GM19043 (cell line): ENCODE results near the gene GABBR1.

Source experiments
- ATAC-seq: cut with Tn5 transposase; IDR thresholded peaks from one replicate; pipeline ENCODE4 v1.9.1; 2021; ENCODE audit warnings: low read depth; ENCODE audit not compliant: unreplicated experiment

Gene GABBR1

GRCh38 chr6:29625337-29625930 lies 7.5 kb downstream of the GABBR1 start:
- no peak for ATAC-seq

GRCh38 chr6:29624520-29624961 lies 8.4 kb downstream of the GABBR1 start:
- ATAC-seq: no peak

DNA sequence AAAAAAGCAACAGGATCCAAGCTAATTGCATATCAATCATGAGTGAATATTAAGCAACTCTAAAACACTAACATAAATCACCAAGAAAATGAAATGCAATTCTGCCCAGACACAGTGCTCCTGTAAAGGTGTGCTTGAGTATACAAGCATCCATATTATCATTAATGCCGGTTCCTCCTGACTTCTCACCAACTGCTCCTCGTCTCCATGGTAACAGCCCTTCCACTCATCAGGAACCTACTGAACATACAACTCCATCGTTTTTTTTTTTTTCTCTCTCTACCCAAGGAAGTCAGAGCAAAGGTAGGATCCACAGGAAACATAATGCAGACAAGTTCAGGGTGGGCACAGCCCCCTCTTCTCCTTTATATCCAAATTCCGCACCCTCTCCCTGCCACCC lies 12.4 kb downstream of the GABBR1 start:
- no peak for ATAC-seq

DNA sequence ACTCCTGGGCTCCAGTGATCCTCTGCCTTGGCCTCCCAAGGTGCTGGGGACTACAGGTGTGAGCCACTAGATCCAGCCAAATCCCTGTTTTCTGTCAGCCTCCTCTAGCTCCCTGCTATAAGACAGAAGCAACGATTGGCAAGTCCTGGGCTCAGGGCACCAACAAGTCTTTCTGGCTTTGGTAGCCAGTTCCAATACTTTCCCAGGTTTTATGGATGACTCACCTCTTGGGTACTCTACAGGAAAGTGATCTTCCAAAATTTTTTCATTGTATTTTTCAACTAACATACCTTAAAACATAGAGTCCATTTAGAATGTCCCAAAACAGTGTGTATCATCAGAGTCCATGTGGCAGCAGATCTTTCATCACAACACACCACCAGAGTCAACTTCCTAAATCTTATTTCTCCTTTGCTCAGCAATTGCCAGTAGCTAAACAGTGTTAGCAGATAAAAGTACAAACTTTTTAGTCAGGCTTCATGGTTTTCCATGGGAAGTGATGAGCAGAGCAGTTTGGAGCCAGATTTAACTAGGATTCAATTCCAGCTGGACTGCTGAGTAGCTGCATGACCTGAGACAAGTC lies 13.3 kb downstream of the GABBR1 start:
- ATAC-seq: no peak

GRCh38 chr6:29617782-29618554 lies 15.0 kb downstream of the GABBR1 start:
- no peak for ATAC-seq

DNA sequence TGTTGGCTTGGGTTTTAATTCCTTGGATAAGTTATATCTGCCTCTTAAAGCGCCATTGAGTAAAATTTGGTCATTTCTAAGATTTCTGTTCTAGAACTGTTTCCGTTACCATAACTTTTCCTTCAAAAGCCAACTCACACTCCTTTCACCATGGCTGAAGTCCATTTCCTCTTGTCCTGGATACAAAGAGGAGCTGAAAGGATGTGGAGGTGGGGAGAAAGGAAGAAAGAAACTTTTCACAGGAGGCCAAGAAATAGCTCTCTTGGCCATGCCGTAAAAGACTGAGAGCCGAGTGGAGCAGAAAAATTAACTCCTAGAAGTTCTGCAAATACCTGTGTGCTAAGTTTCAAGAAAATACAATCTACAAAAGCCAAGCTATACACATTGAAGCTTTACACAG lies 21.6 kb downstream of the GABBR1 start:
- no peak for ATAC-seq

- no peak for ATAC-seq
These were observed 22.4 kb downstream of the GABBR1 start for GRCh38 chr6:29610540-29610939.

- no peak for ATAC-seq
These were observed 24.9 kb downstream of the GABBR1 start for GRCh38 chr6:29608131-29608530.

- ATAC-seq: no peak
These were observed 29.1 kb downstream of the GABBR1 start for GRCh38 chr6:29603930-29604329.

DNA sequence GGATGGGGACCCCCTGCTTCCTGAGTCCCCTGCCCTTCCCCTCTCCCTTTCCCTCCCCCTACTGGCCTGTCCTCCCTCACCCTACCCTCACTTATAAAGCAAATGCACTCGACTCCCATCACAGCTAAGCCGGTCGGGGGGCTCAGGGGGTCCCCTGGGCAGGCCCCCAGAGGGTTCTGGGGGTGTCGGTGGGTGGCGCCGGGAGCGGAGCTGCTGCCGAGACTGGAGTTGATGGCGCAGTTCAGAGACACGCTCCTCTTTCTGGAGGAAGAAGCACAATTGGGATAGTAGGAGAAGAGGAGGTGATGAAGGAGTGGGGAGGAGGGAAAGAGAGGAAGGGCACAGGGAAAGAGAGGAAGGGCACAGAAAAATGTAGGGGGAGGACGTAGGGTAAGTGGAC lies 29.5 kb downstream of the GABBR1 start:
- no peak for ATAC-seq

- ATAC-seq: no peak
These were observed 30.2 kb downstream of the GABBR1 start for GRCh38 chr6:29602564-29603361.

GRCh38 chr6:29598172-29598747 lies 34.7 kb downstream of the GABBR1 start:
- no peak for ATAC-seq

GRCh38 chr6:29597184-29597583 lies 35.8 kb downstream of the GABBR1 start:
- ATAC-seq: no peak

GRCh38 chr6:29596381-29596900 lies 36.5 kb downstream of the GABBR1 start:
- no peak for ATAC-seq

DNA sequence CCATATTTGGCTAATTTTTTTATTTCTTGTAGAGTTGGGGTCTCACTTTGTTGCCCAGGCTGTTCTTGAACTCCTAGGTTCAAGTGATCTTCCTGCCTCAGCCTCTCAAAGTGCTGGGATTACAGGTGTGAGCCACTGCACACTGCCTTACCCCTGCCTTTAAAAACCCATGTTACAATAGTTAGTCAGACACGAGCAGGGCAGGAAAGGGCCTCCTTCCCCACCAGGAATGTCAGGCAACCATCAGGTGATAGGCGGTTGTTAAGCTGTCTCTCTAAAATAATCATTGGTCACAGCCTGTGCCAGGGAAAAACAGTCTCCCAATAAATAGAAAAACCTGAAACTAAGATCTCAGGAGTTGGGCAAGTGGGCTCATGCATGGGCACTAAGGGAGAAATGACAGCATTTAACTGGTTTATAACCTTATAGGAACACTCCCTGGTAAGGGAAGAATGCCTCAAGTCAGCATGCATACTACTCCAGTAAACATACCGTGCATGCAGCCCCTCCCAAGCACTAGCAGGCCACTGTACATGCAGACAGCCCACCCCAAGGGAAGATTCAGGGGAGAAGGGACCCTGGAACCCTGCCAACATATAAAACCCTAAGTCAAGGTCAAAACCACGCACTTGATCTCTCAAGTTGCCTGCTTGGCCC lies 39.7 kb downstream of the GABBR1 start:
- ATAC-seq: no peak

- ATAC-seq: no peak
These were observed 41.3 kb downstream of the GABBR1 start for GRCh38 chr6:29591677-29592076.

- no peak for ATAC-seq
These were observed 42.7 kb downstream of the GABBR1 start for GRCh38 chr6:29590218-29590808.

DNA sequence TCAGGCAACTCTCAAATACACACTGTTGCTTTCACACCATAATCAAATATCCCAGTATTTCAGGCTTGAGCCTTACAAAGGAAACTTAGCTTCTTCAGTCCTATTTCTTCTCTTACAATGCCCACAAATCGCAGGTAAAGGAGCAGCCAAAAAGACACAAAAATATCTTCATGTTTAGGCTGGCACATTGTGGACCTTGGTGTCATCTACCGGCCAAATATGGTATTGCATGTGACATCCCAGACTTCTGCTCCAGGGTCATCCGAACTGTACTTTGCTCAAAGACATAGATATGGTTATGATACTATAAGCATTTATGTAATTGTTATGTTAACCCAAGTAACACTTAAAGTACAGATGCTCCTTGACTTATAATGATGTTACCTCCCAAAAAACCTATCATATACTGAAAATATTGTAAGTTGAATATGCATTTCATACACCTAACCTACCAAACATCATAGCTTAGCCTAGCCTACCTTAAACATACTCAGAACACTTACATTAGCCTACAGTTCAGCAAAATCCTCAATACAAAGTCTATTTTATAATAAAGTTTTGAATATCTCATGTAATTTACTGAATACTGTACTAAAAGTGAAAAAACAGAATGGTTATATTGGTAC lies 43.4 kb downstream of the GABBR1 start:
- no peak for ATAC-seq

DNA sequence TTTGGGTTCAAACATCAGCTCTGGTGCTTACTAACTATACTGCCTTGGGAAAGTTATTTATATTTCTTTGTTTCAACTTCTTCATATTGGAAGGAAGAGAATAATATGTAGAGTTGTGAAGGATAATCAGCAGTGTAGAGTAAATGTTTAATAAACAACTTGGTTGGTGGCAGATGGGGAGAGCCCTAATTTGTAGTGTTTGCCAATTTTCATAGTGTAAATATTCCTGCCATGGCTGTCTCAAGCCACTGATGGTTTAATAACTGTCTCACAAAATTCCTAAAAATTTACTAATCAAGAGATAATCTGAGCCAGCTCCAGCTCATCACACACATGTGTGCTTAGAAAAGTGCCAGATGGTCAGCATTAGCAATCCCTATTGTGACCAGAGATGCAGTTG lies 48.2 kb downstream of the GABBR1 start, which contains the start of gene OR2H2:
OR2H2 (plus strand) TSS at position 301 of the 400 bp plus-strand sequence. CDS start 2,824 bp downstream, outside the sequence.
- no peak for ATAC-seq
